ENCODE data around the gene GUCA1C.

The GUCA1C gene

DNA sequence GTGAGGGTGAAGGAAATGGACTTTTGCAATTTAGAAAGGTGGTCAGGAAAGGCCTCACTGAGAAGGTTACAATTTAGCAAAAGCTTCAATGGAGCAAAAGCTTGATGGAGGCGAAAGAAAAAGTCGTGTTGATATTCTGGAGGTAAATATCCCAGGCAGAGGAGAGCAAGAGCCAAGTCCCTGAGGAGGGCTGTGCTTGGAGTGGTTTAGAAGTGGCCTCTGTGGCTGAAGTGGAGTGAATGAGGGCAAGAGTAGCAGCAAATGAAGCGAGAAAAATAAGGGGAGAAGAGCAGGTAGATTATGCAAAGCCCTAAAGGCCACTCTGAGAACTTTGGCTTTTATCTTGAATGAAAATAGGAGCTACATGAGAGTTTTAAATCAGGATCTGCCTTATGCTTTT is 54.1 kb downstream of the GUCA1C start:
- DNase-seq, result no peak

GRCh38 chr3:108897883-108898282 is 55.8 kb downstream of the GUCA1C start:
- DNase-seq, result no peak

GRCh38 chr3:108894981-108895380 is 58.7 kb downstream of the GUCA1C start:
- no peak for DNase-seq

- DNase-seq, result no peak
These were observed 61.8 kb downstream of the GUCA1C start for GRCh38 chr3:108891833-108892232.

DNA sequence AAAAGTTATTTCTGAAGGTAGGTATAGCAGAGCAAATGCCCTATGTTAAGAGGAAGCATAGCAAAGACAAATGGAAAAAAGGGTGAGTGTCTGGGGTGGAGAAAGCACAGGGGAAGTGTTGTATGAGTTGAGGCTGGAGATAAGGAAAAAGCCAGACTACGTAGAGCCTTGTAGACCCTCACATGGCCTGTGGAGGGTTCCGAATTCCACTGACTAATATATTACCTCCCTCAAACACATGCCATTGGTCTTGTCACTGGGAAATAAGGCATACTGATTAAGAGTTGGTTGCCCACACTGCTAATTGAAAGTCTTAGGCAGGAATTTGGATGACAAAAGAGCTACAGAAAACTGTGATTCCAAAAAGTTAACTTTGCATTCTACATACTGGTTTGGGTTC is 65.9 kb downstream of the GUCA1C start:
- no peak for DNase-seq

DNA sequence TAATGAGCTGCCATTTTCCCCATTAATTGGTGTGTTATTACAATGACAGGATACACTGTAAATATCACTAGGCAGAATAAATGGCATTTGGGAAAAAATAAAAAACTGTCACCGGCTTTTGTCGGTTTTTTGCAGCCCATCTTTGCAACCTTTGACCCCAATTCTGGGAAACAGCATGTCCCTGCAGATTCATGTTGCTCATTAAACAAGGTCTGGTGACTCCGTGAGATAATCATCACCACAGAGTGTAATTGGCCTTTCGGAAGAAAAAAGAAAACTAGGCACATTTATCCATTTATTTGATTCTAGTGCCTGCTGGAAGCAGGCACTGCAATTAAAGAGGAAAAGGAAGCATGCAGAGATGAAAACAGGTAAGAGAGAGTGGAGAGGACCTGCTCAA is 66.6 kb downstream of the GUCA1C start:
- DNase-seq, result no peak

DNA sequence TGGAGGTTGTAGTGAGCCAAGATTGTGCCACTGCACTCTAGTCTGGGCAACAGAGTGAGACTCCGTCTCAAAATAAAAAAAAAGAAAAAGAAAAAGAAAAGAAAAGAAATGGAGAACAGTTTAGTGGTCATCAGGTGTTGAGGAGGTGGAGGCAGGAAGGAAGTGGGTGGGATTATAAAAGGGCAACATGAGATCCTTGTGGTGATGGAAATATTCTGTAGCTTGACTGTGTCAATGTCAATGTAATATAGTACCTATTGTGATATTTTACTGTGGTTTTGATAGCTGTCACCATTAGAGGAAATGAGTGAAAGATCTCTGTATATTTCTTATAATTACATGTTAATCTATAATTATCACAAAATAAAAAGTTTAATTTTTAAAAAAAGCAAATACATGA is 70.3 kb downstream of the GUCA1C start:
- DNase-seq, result no peak

GRCh38 chr3:108882762-108883161 is 70.9 kb downstream of the GUCA1C start:
- no peak for DNase-seq

DNA sequence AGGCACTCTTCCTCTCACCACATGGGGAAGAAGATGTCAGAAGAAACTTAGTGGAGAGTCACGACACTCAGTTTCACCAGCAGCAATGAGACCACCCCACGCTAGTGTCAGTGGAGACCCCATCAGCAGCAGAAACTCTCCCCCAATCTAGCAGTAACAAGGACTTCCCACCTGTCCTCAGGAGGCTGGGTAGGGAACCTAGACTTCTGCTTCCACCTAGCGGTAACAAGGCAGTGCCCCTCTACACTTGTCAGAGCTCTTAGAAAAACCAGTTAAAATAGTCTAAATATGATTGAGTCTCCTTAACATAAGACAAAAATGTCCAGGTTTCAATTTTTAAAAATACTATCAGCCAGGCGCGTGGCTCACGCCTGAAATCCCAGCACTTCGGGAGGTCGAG is 73.8 kb downstream of the GUCA1C start:
- DNase-seq, result no peak

DNA sequence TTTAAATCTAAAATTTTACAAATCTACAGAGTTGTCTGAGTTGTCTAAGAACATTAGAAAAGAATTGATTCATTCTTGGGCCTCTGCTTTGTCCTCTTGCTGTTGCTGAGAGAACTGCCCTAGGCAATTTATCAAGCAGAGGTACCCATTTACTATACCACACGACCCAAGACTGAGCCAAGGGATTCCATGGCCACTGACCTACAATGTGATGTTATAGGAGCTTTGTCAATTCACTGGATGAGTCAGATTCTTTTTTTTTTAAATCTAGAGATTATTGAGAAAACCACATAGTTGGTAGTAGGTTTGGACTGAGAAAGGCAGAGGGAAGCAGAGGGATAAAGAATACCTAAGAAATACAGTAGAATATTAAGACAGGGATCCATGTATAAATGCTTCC is 75.8 kb downstream of the GUCA1C start:
- no peak for DNase-seq

- no peak for DNase-seq
These were observed 89.9 kb downstream of the GUCA1C start for GRCh38 chr3:108863799-108864135.

GRCh38 chr3:108862865-108863798 is 90.5 kb downstream of the GUCA1C start:
- no peak for DNase-seq

DNA sequence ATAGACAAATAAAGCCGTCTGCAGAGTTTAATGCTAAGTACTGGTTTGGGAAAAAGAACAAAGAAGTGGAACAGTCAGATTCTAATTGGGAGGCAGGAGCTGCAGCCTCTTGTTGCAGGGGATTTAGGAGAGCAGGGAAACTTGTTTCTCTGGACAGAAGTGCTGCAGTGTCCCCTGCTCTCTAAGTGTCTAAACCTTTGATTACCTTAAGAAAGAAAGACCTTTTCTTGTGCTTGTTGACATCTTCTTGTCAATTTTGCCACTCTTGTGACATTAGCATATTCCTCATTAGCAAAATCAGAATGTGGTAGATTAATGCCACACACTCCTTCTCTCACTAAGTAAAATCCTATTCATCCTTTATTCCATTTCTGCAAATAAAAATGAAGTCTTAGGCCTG is 92.3 kb downstream of the GUCA1C start:
- no peak for DNase-seq
